Measurements from ENCODE around the gene SESN2.

The SESN2 gene

GRCh38 chr1:28249866-28250295, 9.4 kb upstream of the SESN2 start:
- H3K4me2 ChIP-seq (ENCODE audit: low read depth, low read length, poor library complexity, severe bottlenecking): no peak overlapping the region
- no peak overlapping the region for H3K9ac ChIP-seq (ENCODE audit: low read depth, low read length, poor library complexity, severe bottlenecking)
- TF ChIP-seq, protein P1, sequence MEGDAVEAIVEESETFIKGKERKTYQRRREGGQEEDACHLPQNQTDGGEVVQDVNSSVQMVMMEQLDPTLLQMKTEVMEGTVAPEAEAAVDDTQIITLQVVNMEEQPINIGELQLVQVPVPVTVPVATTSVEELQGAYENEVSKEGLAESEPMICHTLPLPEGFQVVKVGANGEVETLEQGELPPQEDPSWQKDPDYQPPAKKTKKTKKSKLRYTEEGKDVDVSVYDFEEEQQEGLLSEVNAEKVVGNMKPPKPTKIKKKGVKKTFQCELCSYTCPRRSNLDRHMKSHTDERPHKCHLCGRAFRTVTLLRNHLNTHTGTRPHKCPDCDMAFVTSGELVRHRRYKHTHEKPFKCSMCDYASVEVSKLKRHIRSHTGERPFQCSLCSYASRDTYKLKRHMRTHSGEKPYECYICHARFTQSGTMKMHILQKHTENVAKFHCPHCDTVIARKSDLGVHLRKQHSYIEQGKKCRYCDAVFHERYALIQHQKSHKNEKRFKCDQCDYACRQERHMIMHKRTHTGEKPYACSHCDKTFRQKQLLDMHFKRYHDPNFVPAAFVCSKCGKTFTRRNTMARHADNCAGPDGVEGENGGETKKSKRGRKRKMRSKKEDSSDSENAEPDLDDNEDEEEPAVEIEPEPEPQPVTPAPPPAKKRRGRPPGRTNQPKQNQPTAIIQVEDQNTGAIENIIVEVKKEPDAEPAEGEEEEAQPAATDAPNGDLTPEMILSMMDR (conservative IDR thresholded peaks at IDR 0.05; ENCODE audit: low read length): no peak
- no peak for TF ChIP-seq EZH2phosphoT487 (IDR thresholded peaks at IDR 0.05; ENCODE audit: borderline replicate concordance)
- H3K36me3 ChIP-seq (ENCODE audit: insufficient read depth, low read length): no peaks in the 10 kb centered on the region
- H3K27me3 ChIP-seq (ENCODE audit: insufficient read depth, low read length, poor library complexity, severe bottlenecking): no peaks in the 10 kb centered on the region
- no peaks in the 10 kb centered on the region for H3K9me3 ChIP-seq (ENCODE audit: insufficient read depth, low read depth, low read length)
- H3K79me2 ChIP-seq (ENCODE audit: insufficient read depth, low read length): 0 out of 2 replicates have a peak, but pooled peaks cover 8% of the 10 kb centered on the region
- H3K4me3 ChIP-seq (ENCODE audit: low read length, poor library complexity, severe bottlenecking): no peak overlapping the region
- no peaks in the 10 kb centered on the region for H3K9me2 ChIP-seq (replicated peaks; ENCODE audit: low read depth, low read length)
- no peaks in the 10 kb centered on the region for H4K20me1 ChIP-seq (ENCODE audit: insufficient read depth, low read length, poor library complexity, severe bottlenecking)
- peaks cover 26% of the 10 kb centered on the region for H3K4me1 ChIP-seq (ENCODE audit: insufficient read depth, low read length, poor library complexity, severe bottlenecking)
- H2AFZ ChIP-seq (ENCODE audit: low read length): 0 out of 2 replicates have a peak overlapping the region, but pooled peaks have one; percentile 8
- no peaks in the 10 kb centered on the region for H3F3A ChIP-seq (ENCODE audit: low read depth)

GRCh38 chr1:28256197-28256827, 3.0 kb upstream of the SESN2 start:
- Histone ChIP-seq H3F3A (ENCODE audit: low read depth) (peaks cover 2% of the 10 kb centered on the region; the same call in 1 of the 2 replicates), H2AFZ (ENCODE audit: low read length) (no peak overlapping the region), H3K4me3 (ENCODE audit: low read length, poor library complexity, severe bottlenecking) (no peak overlapping the region), H4K20me1 (ENCODE audit: insufficient read depth, low read length, poor library complexity, severe bottlenecking) (peaks cover 10% of the 10 kb centered on the region), H3K36me3 (ENCODE audit: insufficient read depth, low read length) (no peaks in the 10 kb centered on the region), H3K4me2 (ENCODE audit: low read depth, low read length, poor library complexity, severe bottlenecking) (no peak overlapping the region), H3K79me2 (ENCODE audit: insufficient read depth, low read length) (peaks cover 10% of the 10 kb centered on the region; the same call in 1 of the 2 replicates), H3K9me2 (replicated peaks; ENCODE audit: low read depth, low read length) (no peaks in the 10 kb centered on the region), H3K9ac (ENCODE audit: low read depth, low read length, poor library complexity, severe bottlenecking) (no peak overlapping the region), H3K27me3 (ENCODE audit: insufficient read depth, low read length, poor library complexity, severe bottlenecking) (no peaks in the 10 kb centered on the region), H3K4me1 (ENCODE audit: insufficient read depth, low read length, poor library complexity, severe bottlenecking) (peaks cover 23% of the 10 kb centered on the region), H3K9me3 (ENCODE audit: insufficient read depth, low read depth, low read length) (no peaks in the 10 kb centered on the region)
- TF ChIP-seq, protein P1 (conservative IDR thresholded peaks at IDR 0.05; ENCODE audit: low read length): no peak
- TF ChIP-seq EZH2phosphoT487 (IDR thresholded peaks at IDR 0.05; ENCODE audit: borderline replicate concordance): no peak

- Histone ChIP-seq H3K36me3 (ENCODE audit: insufficient read depth, low read length) (no peaks in the 10 kb centered on the region), H3F3A (ENCODE audit: low read depth) (peaks cover 2% of the 10 kb centered on the region; the same call in 1 of the 2 replicates), H3K9me2 (replicated peaks; ENCODE audit: low read depth, low read length) (no peaks in the 10 kb centered on the region), H3K4me3 (ENCODE audit: low read length, poor library complexity, severe bottlenecking) (no peak overlapping the region), H3K9me3 (ENCODE audit: insufficient read depth, low read depth, low read length) (no peaks in the 10 kb centered on the region), H3K27me3 (ENCODE audit: insufficient read depth, low read length, poor library complexity, severe bottlenecking) (no peaks in the 10 kb centered on the region), H3K4me1 (ENCODE audit: insufficient read depth, low read length, poor library complexity, severe bottlenecking) (peaks cover 24% of the 10 kb centered on the region), H3K9ac (ENCODE audit: low read depth, low read length, poor library complexity, severe bottlenecking) (no peak overlapping the region), H3K79me2 (ENCODE audit: insufficient read depth, low read length) (peaks cover 10% of the 10 kb centered on the region; the same call in 1 of the 2 replicates), H3K4me2 (ENCODE audit: low read depth, low read length, poor library complexity, severe bottlenecking) (no peak overlapping the region), H4K20me1 (ENCODE audit: insufficient read depth, low read length, poor library complexity, severe bottlenecking) (peaks cover 10% of the 10 kb centered on the region), H2AFZ (ENCODE audit: low read length) (no peak overlapping the region)
- no peak for TF ChIP-seq EZH2phosphoT487 (IDR thresholded peaks at IDR 0.05; ENCODE audit: borderline replicate concordance)
- TF ChIP-seq, protein P1 (conservative IDR thresholded peaks at IDR 0.05; ENCODE audit: low read length): no peak
Observed at GRCh38 chr1:28257736-28258135, 1.6 kb upstream of the SESN2 start.
